Mammary epithelial cell (primary cell): ENCODE results near the gene SHLD1.

Experiments
- CTCF ChIP-seq, 2 donors: IDR thresholded peaks in 1 of 2; conservative IDR thresholded peaks in 1 of 2; 2 replicates each; pipeline ENCODE4 v1.5.1; 2011 to 2012; ENCODE audit warnings: inconsistent platforms in 2 of 2, low read length in 2 of 2, mild to moderate bottlenecking in 2 of 2, control low read depth in 1 of 2, low read depth in 1 of 2; ENCODE audit not compliant: insufficient read depth in 1 of 2; ENCODE audit errors: extremely low read depth in 1 of 2
- EZH2 ChIP-seq: IDR thresholded peaks from 2 replicates; pipeline ENCODE4 v1.6.1; 2012; ENCODE audit warnings: low read length, inconsistent platforms, borderline replicate concordance

GRCh38 chr20:5843054-5843592 lies 92.9 kb downstream of the SHLD1 start:
- TF ChIP-seq CTCF (conservative IDR thresholded peaks at IDR 0.05 in 1 of 2, IDR thresholded peaks at IDR 0.05 in 1 of 2; ENCODE audit: extremely low read depth in 1 of 2, insufficient read depth in 1 of 2, low read depth in 1 of 2, low read length in 2 of 2) (no peak), EZH2 (no peak)
